SH-SY5Y (cell line): Measurements from ENCODE around the gene STEAP1B.

Experiments used
- GATA2 ChIP-seq: IDR thresholded peaks from 2 replicates; pipeline ENCODE4 v1.6.1; 2011; ENCODE audit warnings: mild to moderate bottlenecking, low read depth, low read length
- GATA3 ChIP-seq: IDR thresholded peaks from 2 replicates; pipeline ENCODE4 v1.6.1; 2011; ENCODE audit warnings: low read depth, mild to moderate bottlenecking, low read length, moderate library complexity

GRCh38 chr7:22542254-22542653 lies 42.3 kb upstream of the STEAP1B start:
- no peak for TF ChIP-seq GATA2
- TF ChIP-seq GATA3, result no peak
